ENCODE data around the gene ACP6.
A peak's percentile ranks its signal among the peaks of the same experiment; 100 is the strongest.
"Not testable (repeated sequence)": the region's sequence is repeated elsewhere in the genome, so short reads cannot be mapped to it uniquely, and the experiment has no call there.

Gene ACP6

DNA sequence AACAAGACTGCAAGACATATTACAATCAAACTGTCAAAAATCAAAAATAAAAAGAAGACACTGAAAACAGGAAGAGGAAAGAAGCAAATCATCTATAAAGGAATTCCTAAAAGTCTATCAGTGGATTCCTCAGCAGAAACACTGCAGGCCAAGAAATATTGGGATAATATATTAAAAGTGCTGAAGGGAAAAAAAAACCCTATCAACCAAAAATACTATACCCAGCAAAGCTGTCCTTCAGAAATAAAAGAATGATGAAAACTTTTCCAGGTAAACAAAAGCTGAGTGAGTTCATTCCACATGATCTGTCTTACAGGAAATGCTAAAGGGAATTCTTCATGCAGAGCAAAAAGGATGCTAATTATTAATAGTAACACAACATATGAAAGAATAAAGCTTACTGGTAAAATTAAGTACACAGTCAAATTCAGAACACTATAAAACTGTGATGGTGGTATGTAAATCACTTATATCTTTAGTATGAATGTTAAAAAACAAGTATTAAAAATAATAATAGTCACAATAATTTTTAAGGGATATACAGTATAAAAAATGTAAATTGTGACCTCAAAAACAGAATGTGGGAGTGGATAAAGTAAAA lies 12.9 kb upstream of the ACP6 start:
- CTCF ChIA-PET: no interaction called here
- H3K9me3 ChIP-seq (ENCODE audit: control insufficient read depth, insufficient read depth, low read depth, low read length): no peaks in the 10 kb centered on the region
- H3K4me3 ChIP-seq (ENCODE audit: low read depth, low read length): no peak overlapping the region
- no peak overlapping the region for H3K27ac ChIP-seq (ENCODE audit: extremely low read depth, low read depth, low read length)
- no peaks in the 10 kb centered on the region for H3K4me1 ChIP-seq (ENCODE audit: control insufficient read depth, insufficient read depth, low read length)
- POLR2A ChIA-PET: no interaction called here
- TF ChIP-seq ZBTB21 (tag by site-specific recombination; IDR thresholded peaks at IDR 0.05) (no peak), ZNF266 (tag by site-specific recombination; IDR thresholded peaks at IDR 0.05; ENCODE audit: low read depth) (no peak), SETDB1 (IDR thresholded peaks at IDR 0.05; ENCODE audit: insufficient read length, low read length) (peak; percentile 99), ZSCAN16 (tag by site-specific recombination; IDR thresholded peaks at IDR 0.05) (no peak), TRIM28 (IDR thresholded peaks at IDR 0.05; ENCODE audit: borderline replicate concordance, low read length) (peak; percentile 41; the same call in 1 of the 2 replicates), HOXD13 (CRISPR knock-in tag; IDR thresholded peaks at IDR 0.05; ENCODE audit: borderline replicate concordance) (no peak), ZNF184 (tag by site-specific recombination; IDR thresholded peaks at IDR 0.05) (no peak), GLIS1 (tag by site-specific recombination; IDR thresholded peaks at IDR 0.05) (no peak)
- H3K36me3 ChIP-seq (ENCODE audit: control insufficient read depth in 2 of 2, insufficient read depth in 1 of 2, low read length in 2 of 2): no peaks in the 10 kb centered on the region

DNA sequence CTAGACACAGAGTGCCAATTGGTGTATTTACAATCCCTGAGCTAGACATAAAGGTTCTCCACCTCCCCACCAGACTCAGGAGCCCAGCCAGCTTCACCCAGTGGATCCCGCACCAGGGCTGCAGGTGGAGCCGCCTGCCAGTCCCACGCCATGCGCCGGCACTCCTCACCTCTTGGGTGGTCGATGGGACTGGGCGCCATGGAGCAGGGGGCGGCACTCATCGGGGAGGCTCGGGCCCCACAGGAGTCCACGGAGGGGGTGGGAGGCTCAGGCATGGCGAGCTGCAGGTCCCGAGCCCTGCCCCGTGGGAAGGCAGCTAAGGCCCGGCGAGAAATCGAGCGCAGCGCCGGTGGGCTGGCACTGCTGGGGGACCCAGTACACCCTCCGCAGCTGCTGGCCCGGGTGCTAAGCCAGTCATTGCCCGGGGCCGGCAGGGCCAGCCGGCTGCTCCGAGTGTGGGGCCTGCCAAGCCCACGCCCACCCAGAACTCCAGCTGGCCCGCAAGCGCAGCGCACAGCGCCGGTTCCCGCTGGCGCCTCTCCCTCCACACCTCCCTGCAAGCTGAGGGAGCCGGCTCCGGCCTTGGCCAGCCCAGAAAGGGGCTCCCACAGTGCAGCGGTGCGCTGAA lies 10.4 kb upstream of the ACP6 start:
- H3K9me3 ChIP-seq (ENCODE audit: control insufficient read depth, insufficient read depth, low read depth, low read length); H3K4me1 ChIP-seq (ENCODE audit: control insufficient read depth, insufficient read depth, low read length); H3K27ac ChIP-seq (ENCODE audit: extremely low read depth, low read depth, low read length); H3K36me3 ChIP-seq (ENCODE audit: control insufficient read depth in 2 of 2, insufficient read depth in 1 of 2, low read length in 2 of 2); H3K4me3 ChIP-seq (ENCODE audit: low read depth, low read length); POLR2A ChIA-PET: not testable (repeated sequence)
- CTCF ChIA-PET: interaction anchor here (0.6 kb wide), 1 partner anchor 40 kb away, joined by 5 read pairs; no protein-coding TSS in a partner anchor

DNA sequence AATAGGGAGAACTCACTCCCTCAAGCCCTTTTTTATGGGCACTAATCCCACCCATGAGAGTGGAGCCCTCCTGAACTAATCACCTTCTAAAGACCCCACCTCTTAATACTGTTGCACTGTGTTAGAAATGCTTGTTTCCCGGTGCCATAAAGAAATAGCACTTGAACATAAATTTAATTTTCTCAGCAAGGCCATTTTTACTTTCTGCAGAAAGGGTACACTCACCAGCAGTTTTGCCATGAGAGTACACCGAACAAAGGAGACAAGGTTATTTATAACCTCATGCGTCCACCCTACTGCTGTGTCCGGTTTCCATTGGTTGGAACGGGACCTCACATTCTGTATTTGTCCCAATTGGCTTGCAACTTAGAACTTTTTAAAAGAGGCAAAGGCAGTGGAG lies 7.4 kb upstream of the ACP6 start:
- H3K36me3 ChIP-seq (ENCODE audit: control insufficient read depth in 2 of 2, insufficient read depth in 1 of 2, low read length in 2 of 2); POLR2A ChIA-PET; H3K4me1 ChIP-seq (ENCODE audit: control insufficient read depth, insufficient read depth, low read length); H3K4me3 ChIP-seq (ENCODE audit: low read depth, low read length); H3K9me3 ChIP-seq (ENCODE audit: control insufficient read depth, insufficient read depth, low read depth, low read length); CTCF ChIA-PET; H3K27ac ChIP-seq (ENCODE audit: extremely low read depth, low read depth, low read length): not testable (repeated sequence)
- TF ChIP-seq SETDB1 (IDR thresholded peaks at IDR 0.05; ENCODE audit: insufficient read length, low read length) (peak; percentile 93), TRIM28 (IDR thresholded peaks at IDR 0.05; ENCODE audit: borderline replicate concordance, low read length) (peak; percentile 69; the same call in 1 of the 2 replicates)

DNA sequence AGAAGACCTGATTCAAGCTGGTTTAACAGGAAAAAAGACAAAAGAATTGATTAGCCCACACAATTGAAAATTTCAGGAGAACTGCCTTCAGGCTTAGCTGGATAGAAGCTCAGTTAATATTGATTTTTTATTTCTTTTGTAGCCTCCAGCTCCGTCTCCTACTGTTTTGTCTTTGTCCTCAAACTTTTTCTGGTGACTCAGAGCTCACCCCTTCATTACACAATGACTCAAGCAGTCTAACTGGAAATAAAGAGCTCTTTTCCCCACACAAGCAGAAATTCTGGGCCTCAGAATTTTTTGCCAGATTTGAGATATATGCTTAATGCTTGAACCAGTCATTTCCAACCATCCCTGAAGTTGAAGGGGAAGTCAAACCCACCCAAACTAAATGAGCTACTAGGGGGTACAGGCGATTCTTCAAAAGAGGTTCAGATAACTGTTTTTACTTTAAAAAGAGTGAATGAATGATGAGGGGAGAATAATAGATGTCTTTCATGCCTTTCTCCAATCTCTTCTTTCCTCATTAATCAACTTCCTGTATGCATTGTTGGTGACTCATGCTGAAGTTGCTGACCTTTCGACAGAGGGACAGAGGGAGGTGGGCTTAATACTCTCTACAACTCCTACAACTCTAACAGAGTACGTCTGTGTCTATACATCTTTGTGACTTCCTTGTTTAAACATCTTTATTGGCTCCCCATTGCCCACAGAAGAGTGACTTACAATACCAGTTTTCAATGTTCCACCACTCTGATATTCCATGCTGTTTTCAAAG lies 6.2 kb upstream of the ACP6 start:
- ChIA-PET CTCF (interaction anchor here (0.5 to 1.7 kb wide), 3 partner anchors 27 to 105 kb away, joined by 3 to 8 read pairs (median 5); no protein-coding TSS in a partner anchor), POLR2A (no interaction called here)
- no peaks in the 10 kb centered on the region for H3K4me1 ChIP-seq (ENCODE audit: control insufficient read depth, insufficient read depth, low read length)
- H3K27ac ChIP-seq (ENCODE audit: extremely low read depth, low read depth, low read length): no peak overlapping the region
- H3K4me3 ChIP-seq (ENCODE audit: low read depth, low read length): no peak overlapping the region
- no peaks in the 10 kb centered on the region for H3K36me3 ChIP-seq (ENCODE audit: control insufficient read depth in 2 of 2, insufficient read depth in 1 of 2, low read length in 2 of 2)
- no peaks in the 10 kb centered on the region for H3K9me3 ChIP-seq (ENCODE audit: control insufficient read depth, insufficient read depth, low read depth, low read length)
- TF ChIP-seq ZNF792 (tag by site-specific recombination; IDR thresholded peaks at IDR 0.05): no peak
- TF ChIP-seq ZNF658 (tag by site-specific recombination; IDR thresholded peaks at IDR 0.05): no peak
- TF ChIP-seq ZNF660 (tag by site-specific recombination; IDR thresholded peaks at IDR 0.05): no peak
- TF ChIP-seq ZNF37A (tag by site-specific recombination; IDR thresholded peaks at IDR 0.05): no peak
- TF ChIP-seq MEIS1 (CRISPR knock-in tag; IDR thresholded peaks at IDR 0.05; ENCODE audit: borderline replicate concordance): no peak
- no peak for TF ChIP-seq ZNF571 (tag by site-specific recombination; IDR thresholded peaks at IDR 0.05)
- no peak for TF ChIP-seq ZNF560 (tag by site-specific recombination; IDR thresholded peaks at IDR 0.05; ENCODE audit: borderline replicate concordance)
- TF ChIP-seq ZNF214 (tag by site-specific recombination; IDR thresholded peaks at IDR 0.05; ENCODE audit: borderline replicate concordance): no peak
- no peak for TF ChIP-seq ZNF221 (tag by site-specific recombination; IDR thresholded peaks at IDR 0.05; ENCODE audit: borderline replicate concordance)
- TF ChIP-seq ZNF514 (tag by site-specific recombination; IDR thresholded peaks at IDR 0.05): no peak
- no peak for TF ChIP-seq ZNF114 (tag by site-specific recombination; IDR thresholded peaks at IDR 0.05)
- no peak for TF ChIP-seq ZNF335 (tag by site-specific recombination; conservative IDR thresholded peaks at IDR 0.05)
- TF ChIP-seq YY1 (tag by site-specific recombination; IDR thresholded peaks at IDR 0.05): no peak
- TF ChIP-seq ZNF670 (tag by site-specific recombination; IDR thresholded peaks at IDR 0.05; ENCODE audit: low read depth): no peak
- no peak for TF ChIP-seq GLIS1 (tag by site-specific recombination; IDR thresholded peaks at IDR 0.05)
- TF ChIP-seq, protein P1, sequence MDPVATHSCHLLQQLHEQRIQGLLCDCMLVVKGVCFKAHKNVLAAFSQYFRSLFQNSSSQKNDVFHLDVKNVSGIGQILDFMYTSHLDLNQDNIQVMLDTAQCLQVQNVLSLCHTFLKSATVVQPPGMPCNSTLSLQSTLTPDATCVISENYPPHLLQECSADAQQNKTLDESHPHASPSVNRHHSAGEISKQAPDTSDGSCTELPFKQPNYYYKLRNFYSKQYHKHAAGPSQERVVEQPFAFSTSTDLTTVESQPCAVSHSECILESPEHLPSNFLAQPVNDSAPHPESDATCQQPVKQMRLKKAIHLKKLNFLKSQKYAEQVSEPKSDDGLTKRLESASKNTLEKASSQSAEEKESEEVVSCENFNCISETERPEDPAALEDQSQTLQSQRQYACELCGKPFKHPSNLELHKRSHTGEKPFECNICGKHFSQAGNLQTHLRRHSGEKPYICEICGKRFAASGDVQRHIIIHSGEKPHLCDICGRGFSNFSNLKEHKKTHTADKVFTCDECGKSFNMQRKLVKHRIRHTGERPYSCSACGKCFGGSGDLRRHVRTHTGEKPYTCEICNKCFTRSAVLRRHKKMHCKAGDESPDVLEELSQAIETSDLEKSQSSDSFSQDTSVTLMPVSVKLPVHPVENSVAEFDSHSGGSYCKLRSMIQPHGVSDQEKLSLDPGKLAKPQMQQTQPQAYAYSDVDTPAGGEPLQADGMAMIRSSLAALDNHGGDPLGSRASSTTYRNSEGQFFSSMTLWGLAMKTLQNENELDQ (tag by site-specific recombination; IDR thresholded peaks at IDR 0.05; ENCODE audit: low read depth): no peak
- TF ChIP-seq ZNF292 (tag by site-specific recombination; IDR thresholded peaks at IDR 0.05; ENCODE audit: borderline replicate concordance, low read depth): no peak

Measured in HEK293 (cell line).